ENCODE results near the gene PSMG3.

The PSMG3 gene

GRCh38 chr7:1598286-1598685 is 28.5 kb upstream of the PSMG3 start:
- in situ Hi-C loops (cut with HindIII; ENCODE audit: low pct_ligation_motif_present, low pct_unique_long_range_greater_than_20kb, low sequenced_read_pairs) = loop anchor here (25.0 kb wide), 1 partner anchor 114 kb away; no protein-coding TSS in a partner anchor

GRCh38 chr7:1597791-1598190 is 28.0 kb upstream of the PSMG3 start:
- in situ Hi-C loops (cut with HindIII; ENCODE audit: low pct_ligation_motif_present, low pct_unique_long_range_greater_than_20kb, low sequenced_read_pairs) = loop anchor here (25.0 kb wide), 1 partner anchor 115 kb away; no protein-coding TSS in a partner anchor
- no peak for DNase-seq

More at GRCh38 chr7:1598286-1598685, 28.5 kb upstream of the PSMG3 start:
- no peak for DNase-seq

- DNase-seq = no peak
- in situ Hi-C loops (cut with HindIII; ENCODE audit: low pct_ligation_motif_present, low pct_unique_long_range_greater_than_20kb, low sequenced_read_pairs) = loop anchor here (25.0 kb wide), 1 partner anchor 115 kb away; no protein-coding TSS in a partner anchor
Measured at GRCh38 chr7:1597066-1597760, 27.4 kb upstream of the PSMG3 start.

GRCh38 chr7:1596181-1597043 is 26.6 kb upstream of the PSMG3 start:
- no peak for DNase-seq
- in situ Hi-C loops (cut with HindIII; ENCODE audit: low pct_ligation_motif_present, low pct_unique_long_range_greater_than_20kb, low sequenced_read_pairs) = loop anchor here (25.0 kb wide), 1 partner anchor 116 kb away; no protein-coding TSS in a partner anchor

GRCh38 chr7:1595636-1596035 is 25.8 kb upstream of the PSMG3 start:
- DNase-seq = no peak
- in situ Hi-C loops (cut with HindIII; ENCODE audit: low pct_ligation_motif_present, low pct_unique_long_range_greater_than_20kb, low sequenced_read_pairs) = loop anchor here (25.0 kb wide), 1 partner anchor 117 kb away; no protein-coding TSS in a partner anchor

GRCh38 chr7:1595027-1595426 is 25.2 kb upstream of the PSMG3 start:
- in situ Hi-C loops (cut with HindIII; ENCODE audit: low pct_ligation_motif_present, low pct_unique_long_range_greater_than_20kb, low sequenced_read_pairs) = loop anchor here (25.0 kb wide), 1 partner anchor 117 kb away; no protein-coding TSS in a partner anchor
- DNase-seq = no peak

GRCh38 chr7:1593904-1594421 is 24.1 kb upstream of the PSMG3 start:
- no peak for DNase-seq
- in situ Hi-C loops (cut with HindIII; ENCODE audit: low pct_ligation_motif_present, low pct_unique_long_range_greater_than_20kb, low sequenced_read_pairs) = loop anchor here (25.0 kb wide), 1 partner anchor 118 kb away; no protein-coding TSS in a partner anchor

GRCh38 chr7:1593091-1593866 is 23.4 kb upstream of the PSMG3 start:
- in situ Hi-C loops (cut with HindIII; ENCODE audit: low pct_ligation_motif_present, low pct_unique_long_range_greater_than_20kb, low sequenced_read_pairs) = loop anchor here (25.0 kb wide), 1 partner anchor 119 kb away; no protein-coding TSS in a partner anchor
- DNase-seq = peak; percentile 42

- DNase-seq = no peak
- in situ Hi-C loops (cut with HindIII; ENCODE audit: low pct_ligation_motif_present, low pct_unique_long_range_greater_than_20kb, low sequenced_read_pairs) = loop anchor here (25.0 kb wide), 1 partner anchor 120 kb away; no protein-coding TSS in a partner anchor
Measured at GRCh38 chr7:1592299-1592871, 22.6 kb upstream of the PSMG3 start.

GRCh38 chr7:1591876-1592275 is 22.0 kb upstream of the PSMG3 start:
- no peak for DNase-seq
- in situ Hi-C loops (cut with HindIII; ENCODE audit: low pct_ligation_motif_present, low pct_unique_long_range_greater_than_20kb, low sequenced_read_pairs) = loop anchor here (25.0 kb wide), 1 partner anchor 120 kb away; no protein-coding TSS in a partner anchor

- no peak for DNase-seq
- in situ Hi-C loops (cut with HindIII; ENCODE audit: low pct_ligation_motif_present, low pct_unique_long_range_greater_than_20kb, low sequenced_read_pairs) = loop anchor here (25.0 kb wide), 1 partner anchor 121 kb away; no protein-coding TSS in a partner anchor
Measured at GRCh38 chr7:1591396-1591795, 21.6 kb upstream of the PSMG3 start.

- DNase-seq = no peak
- in situ Hi-C loops (cut with HindIII; ENCODE audit: low pct_ligation_motif_present, low pct_unique_long_range_greater_than_20kb, low sequenced_read_pairs) = loop anchor here (25.0 kb wide), 1 partner anchor 121 kb away; no protein-coding TSS in a partner anchor
Measured at GRCh38 chr7:1590887-1591286, 21.1 kb upstream of the PSMG3 start.

GRCh38 chr7:1590476-1590875 is 20.6 kb upstream of the PSMG3 start:
- in situ Hi-C loops (cut with HindIII; ENCODE audit: low pct_ligation_motif_present, low pct_unique_long_range_greater_than_20kb, low sequenced_read_pairs) = loop anchor here (25.0 kb wide), 1 partner anchor 122 kb away; no protein-coding TSS in a partner anchor
- DNase-seq = no peak

- no peak for DNase-seq
- in situ Hi-C loops (cut with HindIII; ENCODE audit: low pct_ligation_motif_present, low pct_unique_long_range_greater_than_20kb, low sequenced_read_pairs) = loop anchor here (25.0 kb wide), 1 partner anchor 123 kb away; no protein-coding TSS in a partner anchor
Measured at GRCh38 chr7:1588978-1589377, 19.1 kb upstream of the PSMG3 start.

GRCh38 chr7:1587738-1588137 is 17.9 kb upstream of the PSMG3 start:
- in situ Hi-C loops (cut with HindIII; ENCODE audit: low pct_ligation_motif_present, low pct_unique_long_range_greater_than_20kb, low sequenced_read_pairs) = loop anchor here (25.0 kb wide), 1 partner anchor 125 kb away; no protein-coding TSS in a partner anchor
- DNase-seq = no peak

GRCh38 chr7:1586827-1587705 is 17.2 kb upstream of the PSMG3 start:
- no peak for DNase-seq
- in situ Hi-C loops (cut with HindIII; ENCODE audit: low pct_ligation_motif_present, low pct_unique_long_range_greater_than_20kb, low sequenced_read_pairs) = loop anchor here (25.0 kb wide), 1 partner anchor 125 kb away; no protein-coding TSS in a partner anchor

Data from ACHN (cell line).